Measurements from ENCODE around the gene CCNY. TPM values are rescaled to one million over a fixed set of nuclear protein-coding genes. Genes with fewer than 3 reads are reported as not detected.

CCNY gene
- total RNA-seq, 3 donors from 2014 or later (not counting 1 experiment from before 2014, with no cell fraction given): 71.0 to 87.2 (median 74.3) TPM

- Mint-ChIP-seq H3K27me3 (ENCODE audit: low read depth in 2 of 2) (no peaks in the 10 kb centered on the region), H3K9me3 (no peaks in the 10 kb centered on the region), H3K4me3 (no peak overlapping the region), H3K27ac (peak overlapping the region in 1 of 2 donors; percentile 48), H3K4me1 (peaks cover 76 to 89% of the 10 kb centered on the region in 2 donors), H3K36me3 (no peaks in the 10 kb centered on the region)
- Histone ChIP-seq H3K27ac (ENCODE audit: low read length) (no peak overlapping the region), H3K4me3 (ENCODE audit: low read length) (no peak overlapping the region), H3K27me3 (ENCODE audit: control insufficient read depth, insufficient read depth, low read length) (no peaks in the 10 kb centered on the region), H3K9me3 (ENCODE audit: control insufficient read depth, insufficient read depth, low read length) (no peaks in the 10 kb centered on the region), H3K4me1 (ENCODE audit: control insufficient read depth, insufficient read depth, low read length) (peaks cover 20% of the 10 kb centered on the region), H3K36me3 (ENCODE audit: control insufficient read depth, insufficient read depth, low read length) (no peaks in the 10 kb centered on the region)
- WGBS (ENCODE audit: insufficient coverage): 92% methylated on average over 12 of the region's 13 CpGs
- no peak for ATAC-seq
- TF ChIP-seq, protein P1, sequence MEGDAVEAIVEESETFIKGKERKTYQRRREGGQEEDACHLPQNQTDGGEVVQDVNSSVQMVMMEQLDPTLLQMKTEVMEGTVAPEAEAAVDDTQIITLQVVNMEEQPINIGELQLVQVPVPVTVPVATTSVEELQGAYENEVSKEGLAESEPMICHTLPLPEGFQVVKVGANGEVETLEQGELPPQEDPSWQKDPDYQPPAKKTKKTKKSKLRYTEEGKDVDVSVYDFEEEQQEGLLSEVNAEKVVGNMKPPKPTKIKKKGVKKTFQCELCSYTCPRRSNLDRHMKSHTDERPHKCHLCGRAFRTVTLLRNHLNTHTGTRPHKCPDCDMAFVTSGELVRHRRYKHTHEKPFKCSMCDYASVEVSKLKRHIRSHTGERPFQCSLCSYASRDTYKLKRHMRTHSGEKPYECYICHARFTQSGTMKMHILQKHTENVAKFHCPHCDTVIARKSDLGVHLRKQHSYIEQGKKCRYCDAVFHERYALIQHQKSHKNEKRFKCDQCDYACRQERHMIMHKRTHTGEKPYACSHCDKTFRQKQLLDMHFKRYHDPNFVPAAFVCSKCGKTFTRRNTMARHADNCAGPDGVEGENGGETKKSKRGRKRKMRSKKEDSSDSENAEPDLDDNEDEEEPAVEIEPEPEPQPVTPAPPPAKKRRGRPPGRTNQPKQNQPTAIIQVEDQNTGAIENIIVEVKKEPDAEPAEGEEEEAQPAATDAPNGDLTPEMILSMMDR (IDR thresholded peaks at IDR 0.05): no peak
- intact Hi-C loops (cut with micrococcal nuclease): no loop called here
- no peak for DNase-seq
Observed at GRCh38 chr10:35347899-35348608, 11.7 kb downstream of the CCNY start.

- Histone ChIP-seq H3K4me3 (ENCODE audit: low read length) (no peak overlapping the region), H3K27me3 (ENCODE audit: control insufficient read depth, insufficient read depth, low read length) (no peaks in the 10 kb centered on the region), H3K4me1 (ENCODE audit: control insufficient read depth, insufficient read depth, low read length) (peaks cover 25% of the 10 kb centered on the region), H3K9me3 (ENCODE audit: control insufficient read depth, insufficient read depth, low read length) (no peaks in the 10 kb centered on the region), H3K27ac (ENCODE audit: low read length) (no peak overlapping the region), H3K36me3 (ENCODE audit: control insufficient read depth, insufficient read depth, low read length) (no peaks in the 10 kb centered on the region)
- Mint-ChIP-seq H3K27ac (peak overlapping the region in 1 of 2 donors; percentile 48), H3K9me3 (no peaks in the 10 kb centered on the region), H3K4me1 (peaks cover 78 to 90% of the 10 kb centered on the region in 2 donors), H3K27me3 (ENCODE audit: low read depth in 2 of 2) (no peaks in the 10 kb centered on the region), H3K4me3 (no peak overlapping the region), H3K36me3 (no peaks in the 10 kb centered on the region)
- TF ChIP-seq, protein P1 (IDR thresholded peaks at IDR 0.05): no peak
- WGBS (ENCODE audit: insufficient coverage): 98% methylated on average over 10 of the region's 10 CpGs
- DNase-seq (no peak), ATAC-seq (no peak)
- intact Hi-C loops (cut with micrococcal nuclease): no loop called here
Observed at GRCh38 chr10:35348609-35349388, 12.5 kb downstream of the CCNY start.

GRCh38 chr10:35349389-35349915, 13.1 kb downstream of the CCNY start:
- Mint-ChIP-seq H3K27ac (peak overlapping the region in 1 of 2 donors; percentile 85), H3K4me1 (peaks cover 78 to 90% of the 10 kb centered on the region in 2 donors), H3K9me3 (no peaks in the 10 kb centered on the region), H3K27me3 (ENCODE audit: low read depth in 2 of 2) (no peaks in the 10 kb centered on the region), H3K36me3 (no peaks in the 10 kb centered on the region), H3K4me3 (no peak overlapping the region)
- Histone ChIP-seq H3K36me3 (ENCODE audit: control insufficient read depth, insufficient read depth, low read length) (no peaks in the 10 kb centered on the region), H3K4me3 (ENCODE audit: low read length) (no peak overlapping the region), H3K27me3 (ENCODE audit: control insufficient read depth, insufficient read depth, low read length) (no peaks in the 10 kb centered on the region), H3K4me1 (ENCODE audit: control insufficient read depth, insufficient read depth, low read length) (peaks cover 22% of the 10 kb centered on the region), H3K27ac (ENCODE audit: low read length) (no peak overlapping the region), H3K9me3 (ENCODE audit: control insufficient read depth, insufficient read depth, low read length) (no peaks in the 10 kb centered on the region)
- intact Hi-C loops (cut with micrococcal nuclease): no loop called here
- WGBS (ENCODE audit: insufficient coverage): 100% methylated on average over 2 of the region's 2 CpGs
- DNase-seq (no peak), ATAC-seq (no peak)
- TF ChIP-seq, protein P1 (IDR thresholded peaks at IDR 0.05): no peak
